Naive thymus-derived CD8-positive, alpha-beta T cell (primary cell): ENCODE data around the gene FAS. TPM values are rescaled to one million over a fixed set of nuclear protein-coding genes. Genes with fewer than 3 reads are reported as not detected.

Source experiments
- ATAC-seq, 2 donors: fragments of 150-1000 bp; cut with Tn5 transposase in 1 of 2; sonication (Bioruptor Pico), chemical (Tn5 transposase) in 1 of 2; 1 replicate in 1 of 2; 2 replicates in 1 of 2; pipeline ENCODE4 v1.10.0; 2021; ENCODE audit warnings: mild to moderate bottlenecking in 2 of 2, moderate library complexity in 2 of 2
- POLR2A ChIA-PET: fragments of 350-600 bp; sonication (Branson Sonifier 250); formaldehyde crosslinking; loops from one replicate; lab custom pipeline; 2021; ENCODE audit warnings: antibody characterized with exemption; lab: Charles Lee
- DNase-seq, 10 donors: peaks; one replicate each; pipeline versions ENCODE4 v3.0.0 to v3.0.0-alpha.2; 2020 to 2022
- H3K27ac Mint-ChIP-seq, 10 donors: one replicate each; pipeline ENCODE4 v1.8.0; 2020 to 2022; ENCODE audit warnings: mild to moderate bottlenecking in 10 of 10, mixed read lengths in 10 of 10, moderate library complexity in 4 of 10, inconsistent platforms in 1 of 10
- H3K27me3 Mint-ChIP-seq, 5 donors: one replicate each; pipeline ENCODE4 v1.8.0; 2021 to 2022; ENCODE audit warnings: mixed read lengths in 5 of 5
- H3K36me3 Mint-ChIP-seq, 3 donors: one replicate each; pipeline ENCODE4 v1.8.0; 2020 to 2022; ENCODE audit warnings: mixed read lengths in 3 of 3, mild to moderate bottlenecking in 2 of 3, inconsistent platforms in 1 of 3
- H3K4me1 Mint-ChIP-seq, 4 donors: one replicate each; pipeline ENCODE4 v1.8.0; 2021 to 2022; ENCODE audit warnings: mixed read lengths in 4 of 4
- H3K4me3 Mint-ChIP-seq, 10 donors: one replicate each; pipeline ENCODE4 v1.8.0; 2020 to 2022; ENCODE audit warnings: mild to moderate bottlenecking in 10 of 10, mixed read lengths in 10 of 10, moderate library complexity in 6 of 10, inconsistent platforms in 1 of 10
- H3K9me3 Mint-ChIP-seq, 9 donors: one replicate each; pipeline ENCODE4 v1.8.0; 2020 to 2022; ENCODE audit warnings: mixed read lengths in 9 of 9, mild to moderate bottlenecking in 3 of 9, inconsistent platforms in 1 of 9, moderate library complexity in 1 of 9
- polyA plus RNA-seq, 3 donors: library from polyadenylated mRNA; unstranded; fragments of 300-500 nt; fragmentation: Illumina TruSeq; gene quantifications; one replicate each; pipeline ENCODE4 v1.2.3, GENCODE V29; 2021
- total RNA-seq, 8 experiments: library from RNA in 2 of 8; stranded (reverse) in 2 of 8; gene quantifications; one replicate each; pipeline ENCODE4 v1.2.3 and lab custom pipeline; 2021 to 2026

Gene FAS
- total and polyA plus RNA-seq, 5 experiments from 2014 or later, result 1.2 to 9.0 (median 4.2) TPM

DNA sequence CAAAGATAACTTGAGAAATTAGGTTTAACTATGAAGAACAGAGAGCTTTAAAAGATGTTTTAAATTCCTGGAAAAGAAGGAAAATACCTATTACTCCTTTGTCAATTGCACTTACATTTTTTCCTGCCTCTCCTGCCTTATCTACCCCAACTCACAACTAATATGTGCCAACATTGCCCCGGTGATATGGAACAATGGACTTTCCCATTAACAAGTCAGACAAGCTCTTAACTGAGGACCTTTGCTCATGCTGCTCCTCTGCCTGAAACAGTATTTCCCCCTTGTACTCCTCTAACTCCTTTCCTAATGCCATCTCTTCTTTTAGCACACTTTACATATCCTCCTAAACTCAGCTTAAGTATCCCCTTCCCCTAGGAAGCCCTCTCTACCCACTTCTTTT, 33.2 kb upstream of the FAS start:
- H3K9me3 Mint-ChIP-seq, result no peaks in the 10 kb centered on the region
- H3K36me3 Mint-ChIP-seq, result peaks cover 0 to 4% (median 0%) of the 10 kb centered on the region in 3 donors
- H3K27ac Mint-ChIP-seq, result peak overlapping the region in 1 of 10 donors; percentile 46
- no peaks in the 10 kb centered on the region for H3K27me3 Mint-ChIP-seq
- H3K4me3 Mint-ChIP-seq, result no peak overlapping the region
- ATAC-seq, result no peak
- POLR2A ChIA-PET, result interaction anchor here (0.8 to 1.0 kb wide), 2 partner anchors 12 to 34 kb away, joined by 3 read pairs; partner anchors contain the start of gene FAS
- peaks cover 5 to 18% (median 17%) of the 10 kb centered on the region in 4 donors for H3K4me1 Mint-ChIP-seq
- no peak for DNase-seq

DNA sequence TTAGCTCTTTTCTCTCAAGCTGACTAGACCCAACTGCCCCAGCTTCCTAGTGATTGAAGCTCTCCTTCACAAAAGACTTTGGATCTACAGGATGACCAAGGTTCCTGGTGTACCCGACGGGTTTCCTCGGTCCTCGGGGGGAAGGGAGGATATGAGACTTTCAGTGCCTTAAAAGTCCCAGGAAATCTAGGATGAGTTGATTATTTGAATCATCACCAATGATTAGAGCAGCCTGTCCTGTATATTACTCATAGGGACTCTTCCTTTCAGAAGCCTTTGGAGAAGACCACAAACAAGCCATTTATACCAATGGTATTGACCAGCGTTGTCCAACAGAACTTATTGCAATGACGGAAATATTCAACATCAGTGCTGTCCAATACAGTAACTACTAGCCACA, 31.9 kb upstream of the FAS start:
- DNase-seq, result no peak
- H3K36me3 Mint-ChIP-seq, result peaks cover 0 to 4% (median 0%) of the 10 kb centered on the region in 3 donors
- no peaks in the 10 kb centered on the region for H3K27me3 Mint-ChIP-seq
- H3K4me3 Mint-ChIP-seq, result no peak overlapping the region
- H3K9me3 Mint-ChIP-seq, result no peaks in the 10 kb centered on the region
- H3K27ac Mint-ChIP-seq, result no peak overlapping the region
- peaks cover 9 to 24% (median 22%) of the 10 kb centered on the region in 4 donors for H3K4me1 Mint-ChIP-seq
- POLR2A ChIA-PET, result no interaction called here
- ATAC-seq, result no peak

DNA sequence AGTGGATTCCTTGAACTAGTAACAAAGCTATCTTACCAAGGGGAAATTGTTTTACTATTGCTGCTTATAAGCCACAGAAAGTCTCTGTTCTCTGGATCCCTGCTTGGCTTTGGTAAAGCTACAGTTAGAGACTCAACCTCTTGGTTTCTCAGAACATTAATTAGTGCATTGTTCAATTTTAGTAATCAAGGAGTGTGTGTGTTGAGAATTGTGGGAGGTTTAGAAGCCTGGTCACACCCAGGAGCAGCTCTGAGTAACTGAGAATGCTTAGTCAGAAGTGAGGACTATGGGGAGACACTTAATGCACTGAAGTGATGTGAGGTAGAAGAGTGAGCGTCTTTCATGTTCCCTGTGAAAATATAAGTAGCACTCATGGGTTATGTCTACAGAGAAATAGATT, 29.8 kb upstream of the FAS start:
- ATAC-seq, result no peak
- Mint-ChIP-seq H3K27me3 (no peaks in the 10 kb centered on the region), H3K36me3 (peaks cover 0 to 4% (median 0%) of the 10 kb centered on the region in 3 donors)

DNA sequence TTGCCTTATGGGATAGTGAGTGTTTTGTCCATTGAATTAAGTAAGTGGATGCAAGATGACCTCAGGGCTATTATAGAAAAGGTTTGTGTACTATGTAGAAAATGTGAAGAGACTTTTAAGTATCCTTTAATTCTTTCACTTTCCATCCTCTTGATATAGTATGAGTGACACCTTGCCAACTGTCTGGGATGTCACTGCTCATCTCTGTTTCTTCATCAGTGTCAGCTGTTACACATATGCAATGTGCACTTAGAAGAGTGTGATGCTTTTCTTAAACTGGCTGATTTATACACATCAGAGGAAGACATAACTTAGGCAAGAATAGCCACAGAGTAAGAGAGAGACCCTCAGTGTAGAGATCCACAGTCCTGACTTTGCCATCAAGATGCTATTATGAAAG, 29.3 kb upstream of the FAS start:
- POLR2A ChIA-PET, result no interaction called here
- Mint-ChIP-seq H3K27ac (no peak overlapping the region), H3K4me1 (peaks cover 9 to 24% (median 22%) of the 10 kb centered on the region in 4 donors), H3K4me3 (no peak overlapping the region), H3K36me3 (peaks cover 0 to 4% (median 0%) of the 10 kb centered on the region in 3 donors), H3K9me3 (no peaks in the 10 kb centered on the region), H3K27me3 (no peaks in the 10 kb centered on the region)
- DNase-seq (no peak), ATAC-seq (no peak)

More for the DNA sequence above, 29.8 kb upstream of the FAS start:
- Mint-ChIP-seq H3K9me3 (no peaks in the 10 kb centered on the region), H3K4me1 (peaks cover 9 to 24% (median 22%) of the 10 kb centered on the region in 4 donors), H3K4me3 (no peak overlapping the region), H3K27ac (no peak overlapping the region)
- DNase-seq, result no peak
- POLR2A ChIA-PET, result no interaction called here

DNA sequence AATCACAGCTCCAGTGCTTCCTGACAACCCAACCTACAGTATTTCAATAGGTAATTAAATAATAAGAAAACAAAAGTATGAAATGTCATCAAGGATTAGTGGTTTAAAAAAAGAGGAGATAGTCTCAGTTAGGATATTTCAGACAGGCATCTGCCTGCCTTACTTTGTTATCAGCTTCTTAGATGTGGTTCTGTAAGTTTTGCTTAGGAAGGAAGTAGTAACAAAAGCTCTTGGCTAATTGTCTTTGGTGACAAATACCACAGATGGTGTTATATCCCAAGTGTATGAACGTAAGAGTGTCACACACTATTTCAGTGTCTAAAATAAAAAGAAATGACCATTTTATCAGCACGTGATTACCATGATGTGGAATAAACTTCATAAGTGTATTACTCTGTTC, 28.3 kb upstream of the FAS start:
- DNase-seq (peak in 3 of 10 donors; percentile 16 to 38 (median 35)), ATAC-seq (peak; percentile 79 to 88)
- Mint-ChIP-seq H3K4me1 (peaks cover 9 to 24% (median 22%) of the 10 kb centered on the region in 4 donors), H3K36me3 (peaks cover 0 to 4% (median 0%) of the 10 kb centered on the region in 3 donors), H3K9me3 (no peaks in the 10 kb centered on the region), H3K4me3 (peak overlapping the region in 6 of 10 donors; percentile 43 to 71 (median 48)), H3K27ac (peak overlapping the region in 2 of 10 donors; percentile 33 to 54), H3K27me3 (no peaks in the 10 kb centered on the region)
- POLR2A ChIA-PET, result no interaction called here

DNA sequence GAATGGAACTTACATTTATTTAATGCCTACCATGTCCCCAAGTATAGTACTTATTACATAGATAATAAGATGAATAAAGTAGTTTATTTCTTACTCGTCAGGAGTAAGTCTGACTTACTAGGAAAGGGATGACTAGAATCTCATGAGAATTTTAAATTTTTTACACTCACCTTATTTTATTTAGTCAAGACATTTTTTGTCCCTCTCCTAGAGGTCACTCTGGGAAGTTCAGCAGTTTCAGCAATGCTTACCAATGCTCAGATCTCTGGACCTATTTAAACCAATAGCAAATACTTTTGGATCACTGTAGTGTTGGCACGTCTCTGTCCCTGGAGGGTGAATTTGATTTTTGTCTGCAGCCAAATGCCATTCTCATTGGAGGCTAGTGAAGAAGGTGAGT, 27.3 kb upstream of the FAS start:
- H3K4me3 Mint-ChIP-seq, result no peak overlapping the region
- peaks cover 0 to 1% (median 0%) of the 10 kb centered on the region in 3 donors for H3K36me3 Mint-ChIP-seq
- ATAC-seq, result no peak
- peaks cover 9 to 24% (median 22%) of the 10 kb centered on the region in 4 donors for H3K4me1 Mint-ChIP-seq
- POLR2A ChIA-PET, result no interaction called here
- no peaks in the 10 kb centered on the region for H3K27me3 Mint-ChIP-seq
- no peak for DNase-seq
- no peaks in the 10 kb centered on the region for H3K9me3 Mint-ChIP-seq
- H3K27ac Mint-ChIP-seq, result no peak overlapping the region

DNA sequence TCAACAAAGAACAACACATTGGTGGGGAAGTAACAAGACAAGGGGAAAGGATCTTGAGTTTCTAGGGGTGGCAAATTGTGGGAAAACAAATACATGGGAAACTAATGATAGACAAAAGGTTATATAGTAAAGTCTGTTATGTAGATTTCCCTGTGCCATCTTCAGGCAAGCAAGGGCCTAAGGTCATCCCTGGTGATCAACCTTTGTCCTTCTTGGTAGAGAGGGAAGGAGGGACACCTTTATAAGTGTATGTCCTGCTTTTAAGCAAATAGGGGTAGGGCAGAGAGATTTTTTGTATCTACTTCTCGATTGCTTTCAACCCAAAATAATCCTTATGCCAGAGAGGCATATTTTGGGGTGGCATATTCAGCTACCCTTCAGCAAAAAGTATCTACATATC, 26.2 kb upstream of the FAS start:
- Mint-ChIP-seq H3K27me3 (no peaks in the 10 kb centered on the region), H3K9me3 (no peaks in the 10 kb centered on the region), H3K27ac (no peak overlapping the region), H3K4me3 (no peak overlapping the region), H3K36me3 (no peaks in the 10 kb centered on the region), H3K4me1 (peaks cover 9 to 24% (median 22%) of the 10 kb centered on the region in 4 donors)
- DNase-seq, result no peak
- ATAC-seq, result no peak
- POLR2A ChIA-PET, result no interaction called here

DNA sequence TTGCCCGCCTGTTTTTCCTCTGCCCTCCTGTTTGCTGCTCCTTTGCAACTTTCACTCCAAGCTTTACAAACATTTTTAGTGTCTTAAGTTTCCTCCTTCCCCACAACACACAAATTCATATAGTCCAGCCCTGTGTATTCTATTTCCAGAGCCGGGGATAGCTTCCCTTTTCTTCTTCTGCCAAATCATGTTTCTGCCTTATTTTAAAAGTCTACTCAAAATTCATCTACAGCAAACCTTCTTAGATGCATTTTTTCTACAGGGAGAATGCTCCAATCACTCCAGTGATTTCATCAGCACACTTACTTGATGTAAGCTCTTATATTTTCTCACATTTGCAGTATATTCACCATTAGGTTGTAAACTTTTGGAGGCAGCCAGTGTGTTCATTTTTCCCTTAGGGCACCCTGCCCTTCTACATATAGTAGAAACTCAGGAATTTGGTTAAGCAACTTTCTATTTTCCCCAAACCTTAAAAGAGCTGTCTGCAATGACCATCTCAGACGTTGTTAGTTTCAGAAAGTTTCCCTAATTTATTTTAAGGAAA, 25.7 kb upstream of the FAS start:
- no peaks in the 10 kb centered on the region for H3K27me3 Mint-ChIP-seq
- no peak for DNase-seq
- ATAC-seq, result no peak
- no peak overlapping the region for H3K27ac Mint-ChIP-seq
- H3K36me3 Mint-ChIP-seq, result no peaks in the 10 kb centered on the region
- POLR2A ChIA-PET, result no interaction called here
- no peak overlapping the region for H3K4me3 Mint-ChIP-seq
- H3K4me1 Mint-ChIP-seq, result peaks cover 9 to 24% (median 22%) of the 10 kb centered on the region in 4 donors
- no peaks in the 10 kb centered on the region for H3K9me3 Mint-ChIP-seq

DNA sequence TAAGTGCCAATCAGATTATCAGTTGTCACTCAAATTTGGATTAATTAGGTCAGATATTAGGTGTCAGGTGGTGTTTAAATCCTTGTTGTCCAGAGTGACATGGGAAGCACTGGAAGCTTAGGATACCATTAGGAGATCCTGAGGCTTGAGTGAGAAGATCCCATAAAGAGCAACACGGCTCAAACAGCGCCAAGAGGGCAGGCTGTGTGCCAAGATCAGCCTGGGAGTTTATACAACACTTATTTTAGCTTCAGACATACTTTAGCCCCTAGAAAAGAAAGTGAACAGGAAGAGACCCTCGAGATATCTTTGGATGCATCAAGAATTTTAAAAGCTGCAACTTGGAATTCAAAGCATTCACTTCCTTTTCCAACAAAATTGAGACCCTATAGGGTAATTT, 23.8 kb upstream of the FAS start:
- no peaks in the 10 kb centered on the region for H3K27me3 Mint-ChIP-seq
- H3K36me3 Mint-ChIP-seq, result no peaks in the 10 kb centered on the region
- POLR2A ChIA-PET, result no interaction called here
- H3K4me3 Mint-ChIP-seq, result no peak overlapping the region
- ATAC-seq (no peak), DNase-seq (no peak)
- peaks cover 7 to 12% (median 10%) of the 10 kb centered on the region in 4 donors for H3K4me1 Mint-ChIP-seq
- H3K9me3 Mint-ChIP-seq, result no peaks in the 10 kb centered on the region
- H3K27ac Mint-ChIP-seq, result no peak overlapping the region

DNA sequence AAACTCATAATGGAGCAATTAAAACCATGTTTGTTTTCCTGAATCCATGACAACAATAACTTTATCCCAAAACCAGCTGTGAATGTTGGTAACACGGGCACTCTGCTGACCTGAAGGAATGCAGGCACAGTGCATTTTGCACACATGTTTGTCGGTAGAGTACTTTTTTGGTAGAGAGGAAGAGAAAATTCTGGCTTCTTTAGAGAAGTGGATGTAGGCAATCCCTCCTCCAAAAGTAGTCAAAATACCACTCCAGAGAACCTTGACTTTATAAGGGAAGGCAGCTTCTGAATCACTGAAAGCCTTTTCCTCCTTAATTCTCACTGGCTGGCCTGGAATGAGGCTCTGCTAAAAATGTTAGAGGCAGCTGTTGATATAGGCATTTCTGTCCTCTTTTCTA, 22.2 kb upstream of the FAS start:
- DNase-seq (no peak), ATAC-seq (no peak)
- H3K36me3 Mint-ChIP-seq, result no peaks in the 10 kb centered on the region
- H3K27ac Mint-ChIP-seq, result no peak overlapping the region
- no peaks in the 10 kb centered on the region for H3K27me3 Mint-ChIP-seq
- no peaks in the 10 kb centered on the region for H3K9me3 Mint-ChIP-seq
- POLR2A ChIA-PET, result no interaction called here
- no peak overlapping the region for H3K4me3 Mint-ChIP-seq
- peaks cover 0 to 2% (median 0%) of the 10 kb centered on the region in 4 donors for H3K4me1 Mint-ChIP-seq

DNA sequence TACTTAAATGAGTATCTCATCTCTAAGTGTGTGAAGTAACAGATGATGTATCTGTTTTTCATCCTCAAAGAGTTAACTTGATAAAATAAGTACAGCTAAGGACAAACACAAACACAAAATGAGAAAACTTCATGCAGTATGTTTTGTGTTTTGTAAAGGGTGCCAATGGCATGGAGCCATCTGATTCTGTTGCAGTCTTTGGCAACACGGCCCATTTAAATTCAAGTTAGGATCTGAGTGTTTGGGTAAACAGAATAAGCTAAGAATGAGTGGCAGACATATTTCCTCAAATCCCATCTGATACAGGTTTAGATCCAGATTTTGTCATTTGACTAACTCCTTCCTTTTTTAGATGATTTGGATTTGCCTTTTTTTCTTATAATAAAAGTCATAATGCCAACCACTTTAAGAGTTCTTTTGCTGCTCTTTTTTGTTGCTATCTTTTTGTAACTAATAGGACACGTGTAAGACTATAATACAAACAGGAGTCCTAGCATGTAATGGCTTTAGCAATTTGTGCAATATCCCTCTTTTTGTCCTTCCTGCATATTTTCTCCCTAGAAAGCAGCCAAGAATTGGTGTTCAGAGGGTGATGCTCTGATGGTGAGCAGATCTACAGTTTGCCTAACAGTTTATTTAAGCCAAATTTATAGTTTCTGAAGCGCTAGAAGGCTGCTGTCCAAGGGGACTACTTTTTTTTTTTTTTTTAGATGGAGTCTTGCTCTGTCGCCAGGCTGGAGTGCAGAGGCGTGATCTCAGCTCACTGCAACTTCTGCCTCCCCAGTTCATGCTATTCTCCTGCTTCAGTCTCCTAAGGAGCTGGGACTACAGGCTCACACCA, 19.2 kb upstream of the FAS start:
- Mint-ChIP-seq H3K36me3 (no peaks in the 10 kb centered on the region), H3K9me3 (no peaks in the 10 kb centered on the region), H3K4me1 (peaks cover 4 to 14% (median 12%) of the 10 kb centered on the region in 4 donors), H3K27me3 (no peaks in the 10 kb centered on the region), H3K4me3 (no peak overlapping the region), H3K27ac (peak overlapping the region in 2 of 10 donors; percentile 18 to 79)
- DNase-seq (no peak), ATAC-seq (no peak)
- POLR2A ChIA-PET, result interaction anchor here (1.3 kb wide), 1 partner anchor 19 kb away, joined by 3 read pairs; the partner anchor contains the start of gene FAS

DNA sequence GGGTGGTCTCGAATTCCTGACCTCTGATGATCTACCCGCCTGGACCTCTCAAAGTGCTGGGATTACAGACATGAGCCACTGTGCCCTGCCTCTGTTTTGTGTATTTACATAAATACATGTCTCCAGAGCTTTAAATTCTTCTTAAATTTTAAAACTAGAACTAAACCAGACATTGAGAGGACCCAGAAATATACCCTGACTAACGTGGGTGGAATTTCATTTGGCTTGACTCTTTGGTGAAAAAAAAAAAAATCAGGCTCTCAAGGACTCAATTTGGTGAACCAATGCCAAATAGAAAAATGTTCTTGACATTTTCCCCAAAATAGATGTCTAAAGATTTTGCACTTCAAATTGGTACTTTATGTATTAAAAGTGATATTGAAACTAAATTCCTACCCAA, 16.6 kb upstream of the FAS start:
- DNase-seq, result no peak
- no peaks in the 10 kb centered on the region for H3K27me3 Mint-ChIP-seq
- no peak for ATAC-seq
- no peaks in the 10 kb centered on the region for H3K9me3 Mint-ChIP-seq
- H3K27ac Mint-ChIP-seq, result no peak overlapping the region
- H3K4me1 Mint-ChIP-seq, result peaks cover 4 to 14% (median 12%) of the 10 kb centered on the region in 4 donors
- H3K36me3 Mint-ChIP-seq, result no peaks in the 10 kb centered on the region
- POLR2A ChIA-PET, result interaction anchor here (1.0 kb wide), 2 partner anchors 18 to 1156 kb away, joined by 3 to 4 read pairs; partner anchors contain the start of gene ATAD1
- peak overlapping the region in 3 of 10 donors; percentile 91 to 98 (median 98) for H3K4me3 Mint-ChIP-seq
